AG04449 (cell line): ENCODE results near the gene PGAP6.
A peak's percentile ranks its signal among the peaks of the same experiment; 100 is the strongest.
"Not testable (repeated sequence)": the region's sequence is repeated elsewhere in the genome, so short reads cannot be mapped to it uniquely, and the experiment has no call there.

ENCODE experiments used
- CTCF ChIA-PET: fragments of 350-600 bp; formaldehyde crosslinking; extraction: SDS; loops from one replicate; lab custom pipeline; 2021; ENCODE audit warnings: antibody characterized with exemption; lab: Yijun Ruan, JAX
- POLR2A ChIA-PET: fragments of 400-600, 350-600 bp; formaldehyde crosslinking; extraction: SDS; loops from one replicate; lab custom pipeline; 2020; ENCODE audit warnings: antibody characterized with exemption, inconsistent platforms; lab: Yijun Ruan, JAX
- DNase-seq: peaks from one replicate; pipeline ENCODE4 v3.0.0-alpha.2; 2010; ENCODE audit warnings: low read depth, low spot score
- H3K4me3 ChIP-seq: 2 replicates; pipeline ENCODE4 v1.5.1; 2011; ENCODE audit warnings: low read depth, mild to moderate bottlenecking, control low read depth, low read length
- TF ChIP-seq, protein P1 (sequence below): IDR thresholded peaks from one replicate; pipeline ENCODE4 v1.5.1; 2011; ENCODE audit warnings: mild to moderate bottlenecking, moderate library complexity, low read length, control low read depth, inconsistent platforms; ENCODE audit not compliant: insufficient read depth; ENCODE audit errors: missing control alignments

Gene PGAP6

DNA sequence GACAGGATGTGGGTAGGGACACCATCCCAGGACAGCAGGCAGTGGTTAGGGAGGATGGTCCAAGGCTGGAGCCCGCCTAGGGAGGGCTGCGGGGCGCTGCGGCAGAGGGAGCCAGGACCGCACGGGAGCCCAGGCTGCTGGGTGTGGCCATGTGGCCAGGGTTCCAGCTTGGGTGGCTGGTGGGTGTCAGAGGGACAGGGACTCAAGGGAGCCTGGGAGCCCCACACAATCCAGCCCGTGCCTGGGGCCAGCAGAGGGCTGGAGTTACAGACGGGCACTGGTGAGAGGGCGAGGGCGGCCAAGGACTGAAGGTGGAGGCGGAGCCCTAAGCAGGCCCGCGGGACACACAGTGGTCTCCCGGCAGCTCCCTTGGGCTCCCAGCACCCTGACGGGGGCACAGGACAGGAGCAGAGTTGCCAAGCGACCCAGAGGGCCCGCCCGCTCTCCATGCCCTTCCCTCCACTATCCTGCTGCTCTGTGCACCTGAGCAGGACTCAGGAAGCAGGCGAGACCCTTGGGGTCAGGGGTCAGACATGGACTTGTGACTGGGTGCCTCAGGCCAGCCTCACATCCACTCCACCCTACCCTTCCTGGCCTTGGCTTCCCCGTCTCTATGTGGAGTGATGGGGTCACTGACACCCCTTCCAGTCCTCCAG lies 18.5 kb downstream of the PGAP6 start:
- CTCF ChIA-PET, result interaction anchor here (0.8 to 3.8 kb wide), 9 partner anchors 9 to 298 kb away, joined by 3 to 44 read pairs (median 6); partner anchors contain the start of genes AXIN1 and FAM234A
- POLR2A ChIA-PET, result no interaction called here
- H3K4me3 ChIP-seq, result no peak overlapping the region
- no peak for DNase-seq
- TF ChIP-seq, protein P1, sequence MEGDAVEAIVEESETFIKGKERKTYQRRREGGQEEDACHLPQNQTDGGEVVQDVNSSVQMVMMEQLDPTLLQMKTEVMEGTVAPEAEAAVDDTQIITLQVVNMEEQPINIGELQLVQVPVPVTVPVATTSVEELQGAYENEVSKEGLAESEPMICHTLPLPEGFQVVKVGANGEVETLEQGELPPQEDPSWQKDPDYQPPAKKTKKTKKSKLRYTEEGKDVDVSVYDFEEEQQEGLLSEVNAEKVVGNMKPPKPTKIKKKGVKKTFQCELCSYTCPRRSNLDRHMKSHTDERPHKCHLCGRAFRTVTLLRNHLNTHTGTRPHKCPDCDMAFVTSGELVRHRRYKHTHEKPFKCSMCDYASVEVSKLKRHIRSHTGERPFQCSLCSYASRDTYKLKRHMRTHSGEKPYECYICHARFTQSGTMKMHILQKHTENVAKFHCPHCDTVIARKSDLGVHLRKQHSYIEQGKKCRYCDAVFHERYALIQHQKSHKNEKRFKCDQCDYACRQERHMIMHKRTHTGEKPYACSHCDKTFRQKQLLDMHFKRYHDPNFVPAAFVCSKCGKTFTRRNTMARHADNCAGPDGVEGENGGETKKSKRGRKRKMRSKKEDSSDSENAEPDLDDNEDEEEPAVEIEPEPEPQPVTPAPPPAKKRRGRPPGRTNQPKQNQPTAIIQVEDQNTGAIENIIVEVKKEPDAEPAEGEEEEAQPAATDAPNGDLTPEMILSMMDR, result no peak

DNA sequence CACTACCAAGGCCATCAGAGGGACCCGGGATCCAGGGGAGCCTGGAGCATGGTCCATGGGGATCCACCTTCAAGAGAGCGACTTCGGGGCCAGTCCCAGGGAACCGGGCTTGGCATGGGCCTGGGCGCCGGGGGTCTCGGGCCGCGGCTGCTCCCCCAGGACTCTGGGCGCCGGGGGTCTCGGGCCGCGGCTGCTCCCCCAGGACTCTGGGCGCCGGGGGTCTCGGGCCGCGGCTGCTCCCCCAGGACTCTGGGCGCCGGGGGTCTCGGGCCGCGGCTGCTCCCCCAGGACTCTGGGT lies 19.1 kb downstream of the PGAP6 start:
- H3K4me3 ChIP-seq, POLR2A ChIA-PET, DNase-seq: not testable (repeated sequence)
- CTCF ChIA-PET, result interaction anchor here (0.7 to 3.8 kb wide), 16 partner anchors 9 to 301 kb away, joined by 3 to 44 read pairs (median 4); partner anchors contain the start of genes AXIN1, FAM234A and RHBDF1

DNA sequence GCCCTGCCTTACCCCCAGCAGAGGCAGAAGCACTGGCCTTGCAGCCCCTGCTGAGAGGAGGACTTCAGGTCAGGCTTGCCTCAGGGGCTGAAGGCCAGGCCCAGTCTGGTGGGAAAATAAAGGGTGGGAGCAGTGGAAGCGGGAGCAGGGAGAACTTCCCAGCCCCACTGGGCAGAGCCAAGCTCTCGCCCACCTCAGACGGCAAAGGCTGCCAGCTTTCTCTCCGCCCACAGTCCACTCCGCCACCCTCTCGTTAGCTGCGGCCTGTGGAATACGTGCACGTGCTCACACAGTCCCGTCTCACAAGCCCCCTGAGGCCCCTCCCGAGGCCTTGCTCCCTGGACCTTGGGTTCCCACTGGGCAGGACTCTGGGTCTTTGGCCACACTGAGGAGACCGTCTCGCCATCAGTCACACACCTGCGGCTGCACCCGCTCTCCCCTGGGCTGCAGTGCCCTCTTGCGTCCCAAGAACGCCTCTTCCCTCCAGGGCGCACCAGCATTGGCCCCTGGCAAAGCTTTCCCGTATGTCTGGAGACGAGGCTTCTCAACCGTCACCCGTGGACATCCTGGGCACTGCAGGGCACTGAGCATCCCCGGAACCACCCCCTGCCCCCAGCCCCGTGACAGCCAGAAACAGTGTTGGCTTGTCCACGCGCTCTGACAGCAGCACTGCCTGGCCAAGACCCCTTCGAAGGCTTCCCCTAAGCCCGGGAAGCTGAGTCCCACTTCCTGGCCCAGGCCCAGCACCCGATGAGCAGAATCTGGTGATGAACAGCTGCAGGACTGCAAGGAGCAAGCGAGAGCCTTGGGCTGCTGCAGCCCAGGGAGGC lies 19.7 kb downstream of the PGAP6 start:
- H3K4me3 ChIP-seq, result no peak overlapping the region
- DNase-seq, result no peak
- ChIA-PET POLR2A (no interaction called here), CTCF (interaction anchor here (0.7 to 3.8 kb wide), 20 partner anchors 8 to 301 kb away, joined by 3 to 44 read pairs (median 4); partner anchors contain the start of genes AXIN1, FAM234A, MRPL28 and RHBDF1)
- TF ChIP-seq, protein P1, result peak; percentile 88

DNA sequence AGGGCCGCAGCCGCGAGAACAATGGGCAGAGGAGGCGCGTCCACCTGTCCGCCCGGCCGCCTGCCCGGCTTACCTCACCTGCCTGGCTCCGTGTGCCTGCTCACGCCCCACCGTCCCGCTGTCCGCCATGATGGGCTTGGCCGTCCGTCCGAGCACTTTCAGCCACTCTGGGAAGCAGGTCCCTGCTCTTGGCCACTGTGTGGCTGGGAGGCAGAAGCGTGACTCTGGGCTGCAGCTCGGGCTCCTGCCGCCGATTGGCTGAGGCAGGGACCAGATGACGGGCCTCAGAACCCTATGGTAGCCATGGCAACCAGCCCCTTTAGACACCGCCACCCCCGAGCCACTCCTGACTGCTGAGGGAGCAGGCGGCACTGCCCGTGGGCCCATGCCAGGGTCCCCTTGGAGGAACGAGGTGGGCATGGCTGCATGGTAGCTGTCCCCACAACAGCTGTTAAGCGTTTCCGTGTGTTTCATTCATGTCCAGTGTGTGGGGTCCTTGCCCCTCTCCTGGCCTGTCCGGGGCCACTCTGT lies 20.4 kb downstream of the PGAP6 start:
- DNase-seq, result no peak
- H3K4me3 ChIP-seq, result no peak overlapping the region
- TF ChIP-seq, protein P1, result no peak
- ChIA-PET POLR2A (no interaction called here), CTCF (interaction anchor here (0.7 to 3.8 kb wide), 14 partner anchors 7 to 300 kb away, joined by 3 to 44 read pairs (median 4); partner anchors contain the start of genes AXIN1, MRPL28 and RHBDF1)

DNA sequence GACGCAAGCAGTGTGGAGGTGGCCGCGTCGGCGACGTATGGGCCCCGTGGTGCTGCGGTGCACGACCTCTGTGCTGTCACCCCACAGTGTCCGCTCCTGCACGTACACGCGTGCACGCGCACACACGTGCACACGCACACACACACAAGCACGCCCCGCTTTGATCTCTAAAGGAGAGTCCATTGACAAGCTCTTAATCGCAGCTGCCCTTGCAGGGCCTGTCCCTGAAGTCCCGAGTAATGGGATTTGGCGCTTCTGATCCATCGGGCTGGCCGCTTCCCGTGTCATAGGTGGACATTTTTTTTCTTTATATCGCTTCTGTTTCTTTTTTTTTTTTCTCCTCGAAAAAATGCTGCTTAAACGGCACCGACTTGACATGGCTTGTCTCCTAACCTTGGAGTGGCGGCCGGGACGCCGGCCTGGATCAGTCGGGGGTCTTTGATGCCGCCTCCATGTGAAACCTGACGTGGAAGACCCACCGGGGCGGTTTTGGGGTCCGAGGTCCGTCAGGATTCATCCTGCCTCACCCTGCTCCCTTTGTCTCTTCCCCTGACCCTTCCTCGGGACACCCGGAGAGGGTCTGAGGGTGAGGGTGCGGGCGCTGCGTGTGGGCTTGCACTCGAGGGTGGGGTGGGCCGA lies 21.0 kb downstream of the PGAP6 start:
- TF ChIP-seq, protein P1, result no peak
- DNase-seq, result no peak
- no peak overlapping the region for H3K4me3 ChIP-seq
- ChIA-PET POLR2A (no interaction called here), CTCF (interaction anchor here (1.0 to 3.8 kb wide), 4 partner anchors 10 to 296 kb away, joined by 4 to 44 read pairs (median 16); partner anchors contain the start of gene MRPL28)

DNA sequence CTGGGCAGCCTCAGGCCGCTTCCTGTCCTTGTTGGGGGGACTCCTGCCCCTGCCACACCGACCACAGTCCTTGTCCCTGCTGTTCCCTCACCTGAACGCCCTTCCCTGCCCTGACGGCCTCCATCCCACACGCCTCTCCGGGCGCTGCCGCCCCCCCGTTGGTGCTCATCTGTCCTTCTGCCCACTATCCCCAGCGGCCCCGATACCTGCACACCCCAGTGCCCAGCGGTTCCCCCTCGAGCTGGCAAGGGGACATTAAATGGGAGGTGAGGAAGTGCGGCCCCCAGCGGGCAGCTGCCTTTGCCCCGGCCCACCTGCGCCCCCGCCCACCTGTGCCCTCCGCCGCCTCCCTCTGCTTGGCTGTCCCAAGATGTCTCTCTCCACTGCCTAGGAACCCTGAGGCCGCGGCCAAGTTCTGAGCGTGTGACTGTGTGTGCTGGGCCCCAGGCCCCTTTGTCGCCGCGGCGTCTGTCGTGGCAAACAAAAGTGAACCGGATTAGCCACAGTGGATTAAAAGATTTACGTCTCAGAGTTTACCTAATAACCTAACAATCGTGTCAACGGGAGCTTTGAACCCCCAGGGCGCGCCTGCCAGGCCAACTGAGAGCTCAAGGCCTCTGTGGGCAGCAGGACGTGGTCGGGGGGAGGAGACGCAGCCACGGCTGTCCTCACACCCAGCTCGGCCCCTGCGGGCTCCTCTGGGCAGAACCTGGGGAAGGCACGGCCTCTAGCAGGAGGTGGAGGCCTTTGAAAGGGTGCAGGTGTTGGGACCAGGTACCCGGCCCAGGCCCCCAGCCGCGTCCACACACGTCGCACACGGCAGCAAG lies 21.7 kb downstream of the PGAP6 start:
- no peak for DNase-seq
- TF ChIP-seq, protein P1, result no peak
- ChIA-PET POLR2A (no interaction called here), CTCF (interaction anchor here (3.8 kb wide), 1 partner anchor 254 kb away, joined by 44 read pairs; no protein-coding TSS in a partner anchor)
- H3K4me3 ChIP-seq, result no peak overlapping the region
